ENCODE data around the gene IPO9. TPM values are rescaled to one million over a fixed set of nuclear protein-coding genes. Genes with fewer than 3 reads are reported as not detected.

Gene IPO9
- total and polyA plus RNA-seq, 2 of the 4 experiments (the other 2 are of a cell fraction) = 14.0 to 23.4 TPM

DNA sequence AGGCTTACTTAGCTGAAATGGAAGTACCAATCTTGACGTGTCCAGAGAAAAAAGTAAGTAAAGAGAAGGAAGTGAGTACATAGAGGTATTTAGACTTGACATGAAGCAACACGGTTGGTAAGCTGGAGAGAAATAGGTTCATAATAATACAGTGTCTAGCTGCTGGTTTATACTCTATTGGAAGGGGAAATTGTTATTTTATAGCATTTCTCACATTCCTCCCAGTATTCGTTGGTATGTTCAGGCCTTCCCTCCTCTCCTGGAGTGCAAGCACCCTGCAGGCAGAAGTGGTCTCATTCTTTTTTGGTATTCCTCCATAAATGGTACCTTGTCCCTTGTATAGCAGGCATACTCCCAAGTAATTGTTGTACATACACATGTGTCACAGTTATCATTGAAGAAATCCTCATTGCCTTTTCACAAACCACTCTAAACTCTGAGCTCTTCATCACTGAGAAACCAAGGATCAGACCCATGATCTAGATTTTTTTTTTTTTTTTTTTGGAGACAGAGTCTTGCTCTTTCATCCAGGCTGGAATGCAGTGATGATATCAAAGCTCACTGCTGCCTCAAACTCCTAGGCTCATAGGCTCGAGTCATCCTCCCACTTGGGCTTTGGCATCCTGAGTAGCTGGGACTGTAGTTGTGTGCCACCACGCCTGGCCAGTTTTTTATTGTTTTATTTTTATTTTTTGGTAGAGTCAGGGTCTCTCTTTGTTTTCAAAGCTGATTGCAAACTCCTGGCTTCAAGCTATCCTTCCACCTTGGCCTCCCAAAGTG lies 9.8 kb upstream of the IPO9 start:
- Histone ChIP-seq H4K5ac (ENCODE audit: low read depth, low read length) (no peak overlapping the region), H2BK15ac (ENCODE audit: low read depth, low read length) (no peak overlapping the region), H3K4me1 (ENCODE audit: control insufficient read depth, insufficient read depth, low read length) (no peaks in the 10 kb centered on the region), H2AK5ac (ENCODE audit: low read depth, low read length) (no peak overlapping the region), H3K36me3 (ENCODE audit: control insufficient read depth, insufficient read depth, low read length) (peaks cover 59% of the 10 kb centered on the region), H3K14ac (replicated peaks; ENCODE audit: low read depth, low read length) (no peak overlapping the region), H4K8ac (ENCODE audit: low read depth in 2 of 2, low read length in 2 of 2) (no peak overlapping the region), H4K20me1 (ENCODE audit: insufficient read depth, low read length) (peaks cover 6% of the 10 kb centered on the region), H2BK5ac (ENCODE audit: low read depth, low read length, poor library complexity, severe bottlenecking) (no peak overlapping the region), H3K9ac (ENCODE audit: low read depth, low read length) (no peak overlapping the region), H3K9me3 (ENCODE audit: control insufficient read depth, insufficient read depth, low read length) (no peaks in the 10 kb centered on the region), H3K18ac (ENCODE audit: low read depth, low read length) (no peak overlapping the region), H2AFZ (replicated peaks; ENCODE audit: low read length, poor library complexity) (no peak overlapping the region), H3K23ac (ENCODE audit: low read depth, low read length) (no peak overlapping the region), H3K79me1 (ENCODE audit: low read depth in 1 of 2, low read length in 2 of 2) (peaks cover 4 to 53% of the 10 kb centered on the region in 2 experiments; a peak in 3 of 4 replicates), H2BK20ac (ENCODE audit: low read depth, low read length) (no peak overlapping the region), H3K27ac (ENCODE audit: insufficient read depth, low read length) (no peak overlapping the region), H3K9me1 (ENCODE audit: insufficient read depth, low read length) (peaks cover 11% of the 10 kb centered on the region; the same call in 1 of the 2 replicates), H3K56ac (ENCODE audit: extremely low read depth, insufficient read depth, low read length) (no peak overlapping the region), H3K4me2 (ENCODE audit: low read depth, low read length) (no peak overlapping the region), H3K4ac (ENCODE audit: low read depth, low read length) (no peak overlapping the region), H4K91ac (ENCODE audit: insufficient read depth, low read depth, low read length) (no peak overlapping the region), H2BK120ac (ENCODE audit: low read depth, low read length) (no peak overlapping the region), H2AK9ac (replicated peaks; ENCODE audit: low read depth, low read length, poor library complexity) (peak overlapping the region; percentile 39), H3K4me3 (ENCODE audit: insufficient read depth, low read depth, low read length) (no peak overlapping the region), H3K27me3 (ENCODE audit: control insufficient read depth, insufficient read depth, low read length) (no peaks in the 10 kb centered on the region)
- ChIA-PET CTCF (interaction anchor here (0.6 kb wide), 1 partner anchor 26 kb away, joined by 3 read pairs; no protein-coding TSS in a partner anchor), POLR2A (ENCODE audit: unreplicated experiment) (interaction anchor here (0.6 kb wide), 1 partner anchor 23 kb away, joined by 9 read pairs; no protein-coding TSS in a partner anchor)
- BruUV-seq (replicated peaks) = no TSS peak
- dilution Hi-C loops (cut with HindIII; ENCODE audit: low sequenced_read_pairs, unreplicated experiment) (no loop called here), in situ Hi-C loops (cut with MboI; ENCODE audit: low sequenced_read_pairs) (no loop called here), intact Hi-C loops (cut with micrococcal nuclease) (no loop called here)
- peak; percentile 66 for ATAC-seq (ENCODE audit: low read depth)
- WGBS, 2 experiments (ENCODE audit: extremely low coverage in 2 of 2, insufficient read length in 1 of 2) = no CpG with 5 or more reads among the region's 5 CpGs
- peak; percentile 61 for DNase-seq
- TF ChIP-seq, protein P1, sequence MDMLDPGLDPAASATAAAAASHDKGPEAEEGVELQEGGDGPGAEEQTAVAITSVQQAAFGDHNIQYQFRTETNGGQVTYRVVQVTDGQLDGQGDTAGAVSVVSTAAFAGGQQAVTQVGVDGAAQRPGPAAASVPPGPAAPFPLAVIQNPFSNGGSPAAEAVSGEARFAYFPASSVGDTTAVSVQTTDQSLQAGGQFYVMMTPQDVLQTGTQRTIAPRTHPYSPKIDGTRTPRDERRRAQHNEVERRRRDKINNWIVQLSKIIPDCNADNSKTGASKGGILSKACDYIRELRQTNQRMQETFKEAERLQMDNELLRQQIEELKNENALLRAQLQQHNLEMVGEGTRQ (IDR thresholded peaks at IDR 0.05; ENCODE audit: low read depth, low read length) = no peak
- TF ChIP-seq, protein P2, sequence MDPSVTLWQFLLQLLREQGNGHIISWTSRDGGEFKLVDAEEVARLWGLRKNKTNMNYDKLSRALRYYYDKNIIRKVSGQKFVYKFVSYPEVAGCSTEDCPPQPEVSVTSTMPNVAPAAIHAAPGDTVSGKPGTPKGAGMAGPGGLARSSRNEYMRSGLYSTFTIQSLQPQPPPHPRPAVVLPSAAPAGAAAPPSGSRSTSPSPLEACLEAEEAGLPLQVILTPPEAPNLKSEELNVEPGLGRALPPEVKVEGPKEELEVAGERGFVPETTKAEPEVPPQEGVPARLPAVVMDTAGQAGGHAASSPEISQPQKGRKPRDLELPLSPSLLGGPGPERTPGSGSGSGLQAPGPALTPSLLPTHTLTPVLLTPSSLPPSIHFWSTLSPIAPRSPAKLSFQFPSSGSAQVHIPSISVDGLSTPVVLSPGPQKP (IDR thresholded peaks at IDR 0.05; ENCODE audit: borderline replicate concordance, low read depth, low read length) = no peak
- TF ChIP-seq FOS (IDR thresholded peaks at IDR 0.05; ENCODE audit: low read depth, low read length) (no peak), MAFK (IDR thresholded peaks at IDR 0.05; ENCODE audit: low read depth, low read length) (no peak), RFX5 (IDR thresholded peaks at IDR 0.05; ENCODE audit: low read depth, low read length) (no peak), MXI1 (IDR thresholded peaks at IDR 0.05; ENCODE audit: borderline replicate concordance, low read depth, low read length) (no peak), POLR2A (IDR thresholded peaks at IDR 0.05; ENCODE audit: low read depth, low read length) (no peak), RCOR1 (IDR thresholded peaks at IDR 0.05; ENCODE audit: insufficient replicate concordance, low read length) (no peak), BHLHE40 (IDR thresholded peaks at IDR 0.05; ENCODE audit: low read depth, low read length) (no peak), RAD21 (IDR thresholded peaks at IDR 0.05; ENCODE audit: low read length) (no peak), CEBPB (IDR thresholded peaks at IDR 0.05; ENCODE audit: low read depth, low read length) (no peak), NFE2L2 (IDR thresholded peaks at IDR 0.05; ENCODE audit: low read depth, low read length) (no peak), MAZ (IDR thresholded peaks at IDR 0.05; ENCODE audit: borderline replicate concordance, low read depth, low read length) (no peak), SMC3 (IDR thresholded peaks at IDR 0.05; ENCODE audit: low read depth, low read length) (no peak)
- TF ChIP-seq, protein P3, sequence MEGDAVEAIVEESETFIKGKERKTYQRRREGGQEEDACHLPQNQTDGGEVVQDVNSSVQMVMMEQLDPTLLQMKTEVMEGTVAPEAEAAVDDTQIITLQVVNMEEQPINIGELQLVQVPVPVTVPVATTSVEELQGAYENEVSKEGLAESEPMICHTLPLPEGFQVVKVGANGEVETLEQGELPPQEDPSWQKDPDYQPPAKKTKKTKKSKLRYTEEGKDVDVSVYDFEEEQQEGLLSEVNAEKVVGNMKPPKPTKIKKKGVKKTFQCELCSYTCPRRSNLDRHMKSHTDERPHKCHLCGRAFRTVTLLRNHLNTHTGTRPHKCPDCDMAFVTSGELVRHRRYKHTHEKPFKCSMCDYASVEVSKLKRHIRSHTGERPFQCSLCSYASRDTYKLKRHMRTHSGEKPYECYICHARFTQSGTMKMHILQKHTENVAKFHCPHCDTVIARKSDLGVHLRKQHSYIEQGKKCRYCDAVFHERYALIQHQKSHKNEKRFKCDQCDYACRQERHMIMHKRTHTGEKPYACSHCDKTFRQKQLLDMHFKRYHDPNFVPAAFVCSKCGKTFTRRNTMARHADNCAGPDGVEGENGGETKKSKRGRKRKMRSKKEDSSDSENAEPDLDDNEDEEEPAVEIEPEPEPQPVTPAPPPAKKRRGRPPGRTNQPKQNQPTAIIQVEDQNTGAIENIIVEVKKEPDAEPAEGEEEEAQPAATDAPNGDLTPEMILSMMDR (conservative IDR thresholded peaks at IDR 0.05; ENCODE audit: low read depth, low read length) = no peak
